Endothelial cell of umbilical vein (primary cell): ENCODE data around the gene ARMC5. TPM values are rescaled to one million over a fixed set of nuclear protein-coding genes. Genes with fewer than 3 reads are reported as not detected.

Source experiments
- BruUV-seq: library from RNA; stranded (reverse); fragments of 400-500 nt; replicated peaks from 2 replicates; lab custom pipeline; 2021; lab: Mats Ljungman, UMichigan
- CTCF ChIA-PET: fragments of 300-600, 350-600 bp; sonication (Branson Sonifier 250); formaldehyde crosslinking; loops from one replicate; lab custom pipeline; 2021; ENCODE audit warnings: antibody characterized with exemption, inconsistent platforms; lab: Charles Lee
- POLR2A ChIA-PET: fragments of 300-600, 350-600 bp; sonication (Branson Sonifier 250); formaldehyde crosslinking; loops from one replicate; lab custom pipeline; 2021; ENCODE audit warnings: antibody characterized with exemption, inconsistent platforms; lab: Charles Lee
- DNase-seq: peaks from one replicate; pipeline ENCODE4 v3.0.0-alpha.2; 2011; ENCODE audit warnings: low read depth, low spot score
- FAIRE-seq: peaks from 2 replicates; lab custom pipeline; 2011; peaks lifted over from hg19 to GRCh38; lab: Jason Lieb, UNC
- H2AFZ ChIP-seq: 2 replicates; pipeline ENCODE4 v1.6.0; 2012; ENCODE audit warnings: low read depth, low read length, control low read depth, inconsistent platforms
- H3K27ac ChIP-seq: 2 replicates; pipeline ENCODE4 v1.5.1; 2011; ENCODE audit warnings: low read depth, mild to moderate bottlenecking, control low read depth, low read length, moderate library complexity; ENCODE audit not compliant: insufficient read depth
- H3K27me3 ChIP-seq, 2 experiments: 2 replicates each; pipeline versions ENCODE4 v1.6.0 to v1.6.1; 2011; ENCODE audit warnings: low read length in 2 of 2, mixed read lengths in 1 of 2; ENCODE audit not compliant: control insufficient read depth in 2 of 2, insufficient read depth in 2 of 2
- H3K36me3 ChIP-seq, 2 experiments: 2 replicates in 1 of 2; 3 replicates in 1 of 2; pipeline ENCODE4 v1.5.1; 2011; ENCODE audit warnings: low read length in 2 of 2, mild to moderate bottlenecking in 1 of 2, moderate library complexity in 1 of 2; ENCODE audit not compliant: control insufficient read depth in 2 of 2, insufficient read depth in 2 of 2; ENCODE audit errors: extremely low read depth in 1 of 2
- H3K4me1 ChIP-seq: 3 replicates; pipeline ENCODE4 v1.5.1; 2011; ENCODE audit warnings: mild to moderate bottlenecking, low read length; ENCODE audit not compliant: control insufficient read depth, insufficient read depth; ENCODE audit errors: extremely low read depth
- H3K4me2 ChIP-seq: 2 replicates; pipeline ENCODE4 v1.6.1; 2011; ENCODE audit warnings: low read length, control low read depth, mixed read lengths; ENCODE audit not compliant: insufficient read depth
- H3K4me3 ChIP-seq, 3 experiments: fragments of 200-600 bp in 1 of 3; sonication (generic), shearing (Covaris generic) in 1 of 3; replicated peaks in 1 of 3; 2 replicates each; pipeline ENCODE4 v1.5.1; 2011 to 2016; ENCODE audit warnings: control low read depth in 3 of 3, low read length in 3 of 3, mild to moderate bottlenecking in 2 of 3, inconsistent platforms in 1 of 3, low read depth in 1 of 3, moderate library complexity in 1 of 3; ENCODE audit not compliant: insufficient read depth in 1 of 3
- H3K79me2 ChIP-seq: 2 replicates; pipeline ENCODE4 v1.6.0; 2012; ENCODE audit warnings: low read length, inconsistent platforms; ENCODE audit not compliant: control insufficient read depth, insufficient read depth
- H3K9ac ChIP-seq: replicated peaks from 2 replicates; pipeline ENCODE3; 2011; ENCODE audit warnings: low read length, control low read depth; ENCODE audit not compliant: insufficient read depth; ENCODE audit errors: extremely low read depth
- H3K9me1 ChIP-seq: replicated peaks from 3 replicates; pipeline ENCODE4 v1.6.0; 2011; ENCODE audit warnings: mild to moderate bottlenecking, low read length; ENCODE audit not compliant: control insufficient read depth, insufficient read depth; ENCODE audit errors: extremely low read depth
- H3K9me3 ChIP-seq: replicated peaks from 2 replicates; pipeline ENCODE4 v1.5.1; 2012; ENCODE audit warnings: low read length, inconsistent platforms; ENCODE audit not compliant: control insufficient read depth, insufficient read depth
- H4K20me1 ChIP-seq: replicated peaks from 2 replicates; pipeline ENCODE3; 2011; ENCODE audit warnings: mild to moderate bottlenecking, low read length; ENCODE audit not compliant: control insufficient read depth, insufficient read depth; ENCODE audit errors: extremely low read depth
- EZH2 ChIP-seq: IDR thresholded peaks from 2 replicates; pipeline ENCODE4 v1.6.1; 2012; ENCODE audit warnings: borderline replicate concordance, low read depth, mild to moderate bottlenecking, moderate library complexity, low read length, inconsistent platforms; ENCODE audit not compliant: severe bottlenecking
- MAX ChIP-seq: IDR thresholded peaks from 2 replicates; pipeline ENCODE4 v1.6.1; 2011; ENCODE audit not compliant: insufficient read depth, insufficient read length
- POLR2A ChIP-seq: IDR thresholded peaks from 2 replicates; pipeline ENCODE4 v1.6.1; 2012; ENCODE audit warnings: low read depth, mild to moderate bottlenecking, control low read depth, low read length
- POLR2AphosphoS5 ChIP-seq: IDR thresholded peaks from 2 replicates; pipeline ENCODE4 v1.6.1; 2012; ENCODE audit warnings: low read depth, mild to moderate bottlenecking, control low read depth, low read length, moderate library complexity; ENCODE audit not compliant: insufficient read depth
- dilution Hi-C: fragments of 300-500 bp; cut with MboI; formaldehyde crosslinking; loops from one replicate; pipeline ENCODE4 v1.15.0; 2019; ENCODE audit warnings: low sequenced_read_pairs; ENCODE audit not compliant: extremely low pct_ligation_motif_present
- intact Hi-C: fragments of 100-400 bp; cut with micrococcal nuclease; formaldehyde crosslinking; loops from one replicate; pipeline ENCODE4 v1.10.0; 2022
- polyA plus RNA-seq, 4 experiments: library from polyadenylated mRNA; depleted of rRNA in 3 of 4; stranded (reverse) in 3 of 4; unstranded in 1 of 4; fragments of >200 nt; gene quantifications; 2 replicates each; pipeline versions ENCODE4 v1.2.1 to v1.2.3, GENCODE V29; 2011 to 2012; ENCODE audit warnings: missing spikeins in 1 of 4
- total RNA-seq: library from RNA; stranded (reverse); gene quantifications from 2 replicates; pipeline ENCODE4 v1.2.3, GENCODE V29; 2021
- TF ChIP-seq, protein P1 (sequence below), 2 donors: IDR thresholded peaks; 1 replicate in 1 of 2; 2 replicates in 1 of 2; pipeline ENCODE4 v1.5.1; 2011; ENCODE audit warnings: low read length in 2 of 2, mild to moderate bottlenecking in 2 of 2, moderate library complexity in 2 of 2, control low read depth in 1 of 2, inconsistent platforms in 1 of 2, low read depth in 1 of 2; ENCODE audit not compliant: insufficient read depth in 1 of 2; ENCODE audit errors: extremely low read depth in 1 of 2

ARMC5 gene
- total and polyA plus RNA-seq, 2 donors (not counting 3 experiments of a cell fraction or from before 2014, with no cell fraction given), result 17.3 to 18.8 TPM

- Histone ChIP-seq H3K4me3 (peak overlapping the region; percentile 41 to 81 (median 71)), H3K9me3 (no peaks in the 10 kb centered on the region), H2AFZ (peak overlapping the region; percentile 87), H3K27me3 (no peaks in the 10 kb centered on the region), H3K79me2 (peaks cover 40% of the 10 kb centered on the region), H3K4me2 (peak overlapping the region; percentile 92), H3K9ac (peak overlapping the region; percentile 95), H3K9me1 (no peaks in the 10 kb centered on the region), H3K4me1 (peaks cover 23% of the 10 kb centered on the region), H4K20me1 (no peaks in the 10 kb centered on the region), H3K27ac (peak overlapping the region; percentile 96), H3K36me3 (peaks cover 5 to 13% of the 10 kb centered on the region in 2 experiments)
- BruUV-seq, result TSS peak; percentile 33
- CTCF ChIA-PET, result interaction anchor here (0.6 to 4.3 kb wide), 25 partner anchors 9 to 506 kb away, joined by 3 to 53 read pairs (median 5); partner anchors contain the start of genes COX6A2, FUS, RUSF1 and TGFB1I1
- TF ChIP-seq EZH2 (no peak), POLR2AphosphoS5 (peak; percentile 2), MAX (peak; percentile 10), POLR2A (peak; percentile 85)
- TF ChIP-seq, protein P1, sequence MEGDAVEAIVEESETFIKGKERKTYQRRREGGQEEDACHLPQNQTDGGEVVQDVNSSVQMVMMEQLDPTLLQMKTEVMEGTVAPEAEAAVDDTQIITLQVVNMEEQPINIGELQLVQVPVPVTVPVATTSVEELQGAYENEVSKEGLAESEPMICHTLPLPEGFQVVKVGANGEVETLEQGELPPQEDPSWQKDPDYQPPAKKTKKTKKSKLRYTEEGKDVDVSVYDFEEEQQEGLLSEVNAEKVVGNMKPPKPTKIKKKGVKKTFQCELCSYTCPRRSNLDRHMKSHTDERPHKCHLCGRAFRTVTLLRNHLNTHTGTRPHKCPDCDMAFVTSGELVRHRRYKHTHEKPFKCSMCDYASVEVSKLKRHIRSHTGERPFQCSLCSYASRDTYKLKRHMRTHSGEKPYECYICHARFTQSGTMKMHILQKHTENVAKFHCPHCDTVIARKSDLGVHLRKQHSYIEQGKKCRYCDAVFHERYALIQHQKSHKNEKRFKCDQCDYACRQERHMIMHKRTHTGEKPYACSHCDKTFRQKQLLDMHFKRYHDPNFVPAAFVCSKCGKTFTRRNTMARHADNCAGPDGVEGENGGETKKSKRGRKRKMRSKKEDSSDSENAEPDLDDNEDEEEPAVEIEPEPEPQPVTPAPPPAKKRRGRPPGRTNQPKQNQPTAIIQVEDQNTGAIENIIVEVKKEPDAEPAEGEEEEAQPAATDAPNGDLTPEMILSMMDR (IDR thresholded peaks at IDR 0.05; ENCODE audit: extremely low read depth in 1 of 2, insufficient read depth in 1 of 2, low read depth in 1 of 2, low read length in 2 of 2), result no peak
- intact Hi-C loops (loop anchor here (1.0 to 5.0 kb wide), 9 partner anchors 12 to 427 kb away; partner anchors contain the start of genes FUS, PYCARD, RUSF1 and STX4), dilution Hi-C loops (no loop called here)
- POLR2A ChIA-PET, result interaction anchor here (0.7 to 2.0 kb wide), 5 partner anchors 10 to 414 kb away, joined by 3 to 10 read pairs (median 6); partner anchors contain the start of genes FUS, TGFB1I1 and ZNF267
- peak; percentile 100 for DNase-seq
- peak; percentile 99 for FAIRE-seq
Measured at GRCh38 chr16:31459687-31460581, 633 bp downstream of the ARMC5 start.
